Putamen (tissue), 1 donor: ENCODE results near the gene ACTA1.
"Not testable (repeated sequence)": the region's sequence is repeated elsewhere in the genome, so short reads cannot be mapped to it uniquely, and the experiment has no call there.

Source experiments
- DNase-seq: peaks from one replicate; pipeline ENCODE4 v3.0.0-alpha.2; 2016; ENCODE audit warnings: low spot score

The ACTA1 gene

DNA sequence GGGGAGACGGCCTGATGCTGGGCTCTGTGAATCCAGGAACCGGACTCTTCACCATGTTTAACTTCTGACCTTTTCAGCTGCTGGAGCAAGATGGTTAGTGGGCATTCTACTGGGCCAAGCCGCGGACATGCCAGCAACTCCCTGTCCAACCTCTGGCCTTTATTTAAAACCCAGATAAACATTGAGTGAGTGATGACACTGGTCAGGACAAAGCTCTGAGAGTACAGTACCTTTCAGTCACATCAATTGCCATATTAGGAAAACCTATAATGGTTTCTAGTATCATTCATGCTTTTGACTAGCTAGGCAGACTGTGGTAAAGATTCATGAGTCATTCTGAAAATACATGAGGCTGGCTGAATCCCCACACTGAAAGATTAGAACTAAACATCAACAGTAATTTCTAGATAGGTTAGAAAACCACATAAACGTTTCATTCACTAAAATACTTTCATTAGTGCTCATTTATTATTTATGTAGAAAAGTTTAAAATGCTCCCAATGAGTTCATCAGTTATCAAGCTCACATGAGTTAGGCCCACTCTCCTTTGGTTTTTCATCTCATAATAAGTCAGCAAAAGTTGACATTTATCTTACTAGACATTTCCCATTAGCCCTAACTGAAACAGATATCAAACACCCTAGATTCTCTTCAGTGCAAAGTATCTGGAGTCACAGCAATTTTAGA is 7.1 kb upstream of the ACTA1 start:
- no peak for DNase-seq

DNA sequence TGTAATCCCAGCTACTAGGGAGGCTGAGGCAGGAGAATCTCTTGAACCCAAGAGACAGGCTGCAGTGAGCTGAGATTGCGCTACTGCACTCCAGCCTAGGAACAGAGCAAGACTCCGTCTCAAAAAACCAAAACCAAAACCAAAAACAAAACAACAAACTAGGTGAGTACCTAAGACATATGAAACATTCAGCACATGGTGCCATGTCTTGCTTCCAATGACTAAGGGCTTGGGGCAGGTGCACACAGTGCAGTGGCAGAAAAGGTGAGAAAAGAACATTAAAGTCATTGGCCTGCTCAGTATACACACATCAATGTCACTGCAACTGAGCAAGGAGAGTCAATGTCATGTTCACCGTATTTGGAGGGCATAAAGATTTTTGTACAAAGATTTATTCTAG is 4.1 kb upstream of the ACTA1 start:
- no peak for DNase-seq

DNA sequence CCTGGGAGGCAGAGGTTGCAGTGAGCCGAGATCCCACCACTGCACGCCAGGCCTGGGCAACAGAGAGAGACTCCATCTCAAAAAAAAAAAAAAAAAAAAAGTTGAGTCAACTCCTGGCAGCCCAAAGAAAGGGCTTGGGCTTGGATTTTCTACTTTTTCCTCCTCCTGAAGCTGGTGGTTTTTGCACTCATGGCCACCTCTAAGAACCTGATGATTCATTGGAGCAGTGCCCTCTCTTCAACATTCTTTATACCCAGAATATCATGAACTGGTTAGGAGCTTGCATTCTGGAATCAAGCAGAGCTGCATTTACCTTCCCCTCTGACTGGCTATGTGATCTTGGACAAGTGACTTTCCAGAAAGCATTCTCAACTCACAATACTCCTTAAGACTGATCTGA is 3.5 kb upstream of the ACTA1 start:
- DNase-seq, result no peak

DNA sequence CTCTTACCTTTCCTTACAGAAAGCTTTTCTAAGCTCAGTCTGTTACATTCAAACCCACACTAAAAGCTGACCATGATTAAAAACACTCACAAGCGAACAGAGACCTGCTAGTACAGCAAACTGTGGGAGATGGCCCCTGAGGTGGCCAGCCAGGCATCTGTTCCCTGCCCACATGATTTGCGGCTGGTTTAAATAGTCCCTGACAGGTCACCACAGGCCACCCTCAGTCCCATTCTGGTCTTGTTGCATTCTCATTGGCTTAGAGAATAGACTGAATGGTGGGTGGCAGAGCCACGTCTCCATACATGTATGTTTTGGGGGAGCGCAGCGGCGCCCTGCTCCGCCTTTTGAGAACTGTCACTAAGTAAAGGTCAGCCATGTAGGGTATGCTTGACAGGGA is 2.3 kb upstream of the ACTA1 start:
- no peak for DNase-seq

DNA sequence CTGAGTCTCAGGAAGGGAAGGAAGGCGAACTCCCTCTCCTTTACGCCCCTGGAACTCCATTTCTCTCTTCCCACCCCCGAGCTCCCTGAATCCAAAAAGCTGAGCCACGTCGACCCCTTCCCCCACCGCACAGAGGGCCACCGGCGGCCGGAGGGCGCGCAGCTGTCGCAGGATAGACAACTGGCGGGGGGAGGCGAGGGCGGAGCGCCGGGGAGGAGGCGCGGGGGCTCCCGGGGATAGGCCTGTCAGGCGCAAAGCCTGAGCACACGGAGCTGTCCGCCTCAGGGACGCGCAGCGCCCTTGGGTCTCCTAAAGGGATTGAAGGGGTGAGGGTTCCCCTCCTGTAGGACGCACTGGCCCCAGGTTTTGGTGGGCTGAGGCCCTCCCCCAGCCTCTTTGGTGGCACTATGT is 752 bp upstream of the ACTA1 start:
- no peak for DNase-seq

DNA sequence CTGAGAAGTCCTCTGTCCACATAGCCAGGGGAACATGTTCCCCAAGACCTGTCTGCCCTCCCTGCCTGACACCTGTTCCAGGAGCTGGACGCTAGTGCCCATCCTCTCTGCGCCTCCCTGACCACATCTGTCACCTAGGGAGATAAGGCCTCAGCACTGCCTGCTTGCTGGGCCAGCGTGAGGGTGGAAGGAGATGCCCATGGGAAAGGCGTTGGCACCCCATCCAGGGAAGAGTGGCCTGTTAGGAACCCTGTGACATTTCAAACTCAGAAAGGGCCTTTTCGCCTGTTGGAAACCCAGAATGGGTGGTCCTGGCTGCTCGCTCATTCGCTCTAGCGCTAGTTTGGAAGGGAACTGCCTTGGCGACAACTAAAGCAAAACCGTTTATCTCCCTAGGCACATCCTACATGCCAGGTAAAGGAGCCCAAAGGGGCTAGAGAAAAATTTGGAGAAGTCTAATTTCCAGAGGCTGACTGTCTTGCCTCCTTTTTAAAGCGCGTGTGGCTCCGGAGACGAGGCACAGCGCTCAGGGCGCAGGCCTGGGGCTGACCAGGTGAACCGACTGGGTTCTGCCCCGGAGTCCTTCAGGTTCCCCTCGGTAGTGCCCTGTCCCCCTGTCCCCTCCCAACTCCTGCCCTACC is 410 bp downstream of the ACTA1 start:
- DNase-seq, result no peak

DNA sequence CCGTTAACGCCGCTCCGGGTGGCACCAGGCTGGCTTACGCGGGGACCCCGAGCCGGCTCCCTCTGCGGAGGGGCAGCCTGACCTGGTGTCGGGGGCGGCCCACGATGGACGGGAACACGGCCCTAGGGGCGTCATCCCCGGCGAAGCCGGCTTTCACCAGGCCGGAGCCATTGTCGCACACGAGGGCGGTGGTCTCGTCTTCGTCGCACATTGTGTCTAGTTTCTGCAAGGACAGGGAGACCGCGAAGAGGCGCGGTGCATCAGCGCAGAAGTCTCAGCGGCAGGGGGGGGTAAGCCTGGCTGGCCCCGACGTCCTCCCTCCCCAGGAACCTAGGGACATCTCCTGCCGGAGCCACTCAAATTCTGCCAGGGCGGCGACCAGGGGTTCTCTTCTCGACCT is 989 bp downstream of the ACTA1 start:
- no peak for DNase-seq

DNA sequence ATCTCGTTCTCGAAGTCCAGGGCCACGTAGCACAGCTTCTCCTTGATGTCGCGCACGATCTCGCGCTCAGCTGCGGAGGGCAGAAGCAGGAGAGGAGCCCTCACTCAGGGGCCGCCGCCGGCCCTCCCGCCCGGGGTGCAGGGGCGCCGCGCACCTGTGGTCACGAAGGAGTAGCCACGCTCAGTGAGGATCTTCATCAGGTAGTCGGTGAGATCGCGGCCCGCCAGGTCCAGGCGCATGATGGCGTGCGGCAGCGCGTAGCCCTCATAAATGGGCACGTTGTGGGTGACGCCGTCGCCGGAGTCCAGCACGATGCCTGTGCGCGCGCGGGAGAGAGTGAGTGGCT is 1.8 kb downstream of the ACTA1 start:
- no peak for DNase-seq

DNA sequence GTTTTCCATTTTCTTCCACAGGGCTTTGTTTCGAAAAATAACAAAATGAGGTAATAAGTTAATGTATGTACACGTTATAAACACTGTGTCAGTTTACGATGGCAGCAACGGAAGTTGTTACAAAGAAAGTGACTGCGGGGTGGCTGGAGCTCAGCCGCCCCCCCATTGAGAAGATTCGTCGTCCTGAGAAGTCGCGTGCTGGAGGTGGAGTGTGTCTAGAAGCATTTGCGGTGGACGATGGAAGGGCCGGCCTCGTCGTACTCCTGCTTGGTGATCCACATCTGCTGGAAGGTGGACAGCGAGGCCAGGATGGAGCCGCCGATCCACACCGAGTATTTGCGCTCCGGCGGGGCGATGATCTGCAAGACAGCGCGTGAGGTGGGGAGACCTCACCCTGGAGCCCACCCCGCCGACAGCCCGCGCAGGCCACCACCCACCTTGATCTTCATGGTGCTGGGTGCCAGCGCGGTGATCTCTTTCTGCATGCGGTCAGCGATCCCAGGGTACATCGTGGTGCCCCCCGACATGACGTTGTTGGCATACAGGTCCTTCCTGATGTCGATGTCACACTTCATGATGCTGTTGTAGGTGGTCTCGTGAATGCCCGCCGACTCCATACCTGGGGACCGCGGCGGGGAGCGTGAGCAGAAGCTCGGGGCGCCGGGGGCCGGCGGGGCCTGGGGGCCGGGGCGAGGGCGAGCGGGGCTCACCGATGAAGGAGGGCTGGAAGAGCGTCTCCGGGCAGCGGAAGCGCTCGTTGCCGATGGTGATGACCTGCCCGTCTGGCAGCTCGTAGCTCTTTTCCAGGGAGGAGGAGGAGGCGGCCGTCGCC is 2.4 kb downstream of the ACTA1 start:
- no peak for DNase-seq

DNA sequence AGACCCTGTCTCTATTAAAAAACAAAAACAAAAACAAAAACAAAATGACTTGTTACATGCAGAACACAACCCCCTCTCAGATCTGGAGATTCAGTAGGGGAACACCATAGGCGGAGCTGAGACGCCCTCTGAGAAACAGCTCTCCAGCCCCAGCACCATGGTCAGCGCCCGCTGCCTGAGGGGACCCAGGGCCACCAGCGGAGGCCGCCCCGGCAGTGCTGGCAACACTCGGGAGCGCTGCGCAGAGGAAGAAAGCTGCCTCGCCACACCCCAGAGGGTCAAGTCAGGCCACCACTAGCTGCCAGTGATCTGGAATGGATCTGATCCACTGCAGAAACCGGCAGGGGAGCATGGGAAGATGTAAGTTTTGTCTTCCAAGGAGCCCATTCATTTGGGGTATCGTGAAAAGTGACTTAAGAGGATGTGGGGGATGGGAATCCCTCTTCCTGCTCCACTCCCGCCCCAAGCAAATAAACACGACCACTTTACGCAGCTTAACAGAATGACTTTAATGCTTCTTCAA is 3.1 kb downstream of the ACTA1 start:
- DNase-seq, result no peak

DNA sequence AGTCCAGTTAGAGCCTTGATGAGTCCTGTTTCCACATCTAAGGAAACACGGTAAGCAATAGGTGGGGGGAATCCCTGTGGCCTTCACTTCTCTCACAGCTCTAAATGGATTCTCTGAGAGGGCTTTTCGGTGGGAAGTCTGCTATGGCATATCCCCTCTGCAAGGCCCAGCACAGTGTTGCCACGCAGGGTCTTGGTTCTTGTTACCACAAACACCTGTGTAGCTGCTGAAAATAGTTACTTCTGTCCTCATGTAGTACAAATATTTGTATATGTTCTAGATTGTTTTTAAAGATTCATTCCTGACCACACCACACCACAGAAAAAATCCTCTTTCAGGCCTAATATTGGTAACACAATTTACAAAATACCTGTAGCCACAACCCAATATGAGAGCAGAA is 5.6 kb downstream of the ACTA1 start:
- DNase-seq, result no peak

DNA sequence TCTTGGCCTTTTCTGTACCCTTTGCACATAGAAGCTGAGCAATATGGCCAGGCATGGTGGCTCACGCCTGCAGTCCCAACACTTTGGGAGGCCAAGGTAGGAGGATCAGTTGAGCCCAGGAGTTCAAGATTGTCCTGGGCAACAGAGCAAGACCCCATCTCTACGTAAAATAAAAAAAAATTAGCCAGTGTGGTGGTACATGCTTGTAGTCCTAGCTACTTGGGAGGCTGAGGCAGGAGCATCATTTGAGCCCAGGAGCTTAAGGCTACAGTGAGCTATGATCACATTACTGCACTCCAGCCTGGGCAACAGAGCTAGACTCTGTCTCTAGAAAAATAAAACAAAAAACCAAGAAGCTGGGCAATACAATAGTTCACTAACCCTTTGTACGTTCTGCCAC is 6.3 kb downstream of the ACTA1 start:
- DNase-seq, result no peak

DNA sequence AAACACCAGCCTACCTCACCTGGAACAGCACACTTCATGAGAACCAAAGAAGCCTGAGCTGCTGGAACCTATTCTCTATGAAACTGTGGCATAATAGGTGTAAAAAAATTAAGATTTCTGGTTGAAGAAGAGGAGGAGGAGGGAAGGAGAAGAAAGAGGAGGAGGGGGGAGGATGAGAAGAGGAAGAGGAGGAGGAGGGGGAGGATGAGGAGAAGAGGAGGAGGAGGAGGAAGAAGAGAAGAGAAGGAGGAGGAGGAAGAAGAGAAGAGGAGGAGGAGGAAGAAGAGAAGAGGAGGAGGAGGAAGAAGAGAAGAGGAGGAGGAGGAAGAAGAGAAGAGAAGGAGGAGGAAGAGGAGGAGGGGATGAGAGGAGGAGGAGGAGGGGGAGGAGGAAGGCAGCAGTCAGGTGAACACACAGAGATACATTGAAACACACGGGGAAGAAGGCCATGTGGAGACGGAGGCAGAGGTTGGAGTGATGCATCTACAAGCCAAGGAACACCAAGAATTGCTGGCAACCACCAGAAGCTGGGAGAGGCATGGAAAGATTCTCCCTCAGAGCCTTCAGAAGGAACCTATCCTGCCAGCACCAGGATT is 8.2 kb downstream of the ACTA1 start:
- no peak for DNase-seq

DNA sequence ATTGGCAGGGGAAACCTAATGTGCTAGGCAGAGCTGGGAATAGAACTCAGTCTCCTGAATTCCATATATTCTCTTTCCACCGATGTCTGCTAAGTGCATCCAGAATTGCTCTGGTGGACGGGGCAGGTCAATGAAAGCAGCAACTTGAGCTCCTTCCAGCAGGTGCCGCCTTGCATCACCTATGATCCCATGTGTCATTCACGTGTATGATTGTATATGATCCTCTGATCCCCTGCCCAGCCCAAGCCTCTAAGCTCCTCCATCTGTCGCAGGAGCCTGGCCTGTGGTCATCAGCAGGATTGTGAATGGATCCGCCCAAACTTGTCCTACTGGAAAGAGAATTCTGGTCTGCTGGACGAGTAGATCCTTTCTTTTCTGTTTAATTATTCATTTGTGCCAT is 13.1 kb downstream of the ACTA1 start:
- DNase-seq, result no peak

DNA sequence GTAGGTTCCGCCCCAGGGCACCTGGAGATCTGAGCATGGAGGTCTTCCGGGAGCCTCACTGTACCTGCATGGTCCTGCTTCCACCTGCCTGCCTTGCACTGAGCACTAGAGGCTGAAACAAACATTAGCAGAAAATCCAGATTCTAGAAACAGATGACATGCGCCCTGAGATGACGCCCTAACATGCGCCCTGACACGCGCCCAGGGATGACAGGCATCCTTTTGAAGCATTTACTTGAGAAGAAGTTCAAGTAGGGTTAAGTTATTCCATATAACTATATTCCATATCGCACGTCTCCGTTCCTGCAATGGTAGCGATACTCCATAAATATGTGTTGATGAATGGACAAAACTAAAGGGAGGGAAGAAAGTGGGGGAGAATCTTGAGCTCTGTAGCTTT is 13.7 kb downstream of the ACTA1 start:
- no peak for DNase-seq

DNA sequence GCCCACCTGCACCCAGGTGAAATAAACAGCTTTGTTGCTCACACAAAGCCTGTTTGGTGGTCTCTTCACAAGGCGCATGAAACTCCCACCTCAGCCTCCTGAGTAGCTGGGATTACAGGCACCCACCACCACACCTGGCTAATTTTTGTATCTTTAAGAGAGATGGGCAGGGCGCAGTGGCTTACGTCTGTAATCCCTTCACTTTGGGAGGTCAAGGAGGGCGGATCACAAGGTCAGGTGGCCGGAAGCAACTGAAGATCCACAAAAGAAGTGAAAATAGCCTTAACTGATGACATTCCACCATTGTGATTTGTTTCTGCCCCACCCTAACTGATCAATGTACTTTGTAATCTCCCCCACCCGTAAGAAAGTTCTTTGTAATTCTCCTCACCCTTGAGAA is 15.3 kb downstream of the ACTA1 start:
- DNase-seq, result not testable (repeated sequence)

DNA sequence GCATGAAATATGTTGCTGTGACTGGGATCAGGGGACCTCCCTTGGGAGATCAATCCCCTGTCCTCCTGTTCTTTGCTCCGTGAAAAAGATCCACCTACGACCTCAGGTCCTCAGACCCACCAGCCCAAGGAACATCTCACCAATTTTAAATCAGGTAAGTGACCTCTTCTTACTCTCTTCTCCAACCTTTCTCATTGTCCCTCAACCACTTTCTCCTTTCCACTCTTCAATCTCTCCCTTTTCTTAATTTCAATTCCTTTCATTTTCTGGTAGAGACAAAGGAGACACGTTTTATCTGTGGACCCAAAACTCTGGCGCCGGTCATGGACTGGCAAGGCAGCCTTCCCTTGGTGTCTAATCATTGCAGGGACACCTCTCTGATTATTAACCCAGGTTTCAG is 21.1 kb downstream of the ACTA1 start:
- DNase-seq, result not testable (repeated sequence)

DNA sequence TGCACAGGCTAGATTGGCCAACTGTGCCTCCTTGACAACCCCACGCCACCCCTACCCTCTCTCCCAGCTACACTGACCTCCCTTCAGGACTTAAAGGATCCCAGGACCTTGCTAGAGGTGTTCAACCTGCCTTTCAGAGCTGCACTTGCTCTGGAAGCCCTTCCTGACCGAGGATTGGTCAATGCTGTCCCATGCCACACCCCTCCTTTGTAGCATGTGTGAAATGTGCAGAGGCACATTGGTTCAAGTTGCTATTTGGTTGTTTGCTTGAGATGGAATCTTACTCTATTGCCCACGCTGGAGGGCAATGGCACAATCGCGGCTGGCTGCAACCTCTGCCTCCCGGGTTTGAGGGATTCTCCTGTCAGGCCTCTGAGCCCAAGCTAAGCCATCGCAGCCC is 21.8 kb downstream of the ACTA1 start:
- no peak for DNase-seq

DNA sequence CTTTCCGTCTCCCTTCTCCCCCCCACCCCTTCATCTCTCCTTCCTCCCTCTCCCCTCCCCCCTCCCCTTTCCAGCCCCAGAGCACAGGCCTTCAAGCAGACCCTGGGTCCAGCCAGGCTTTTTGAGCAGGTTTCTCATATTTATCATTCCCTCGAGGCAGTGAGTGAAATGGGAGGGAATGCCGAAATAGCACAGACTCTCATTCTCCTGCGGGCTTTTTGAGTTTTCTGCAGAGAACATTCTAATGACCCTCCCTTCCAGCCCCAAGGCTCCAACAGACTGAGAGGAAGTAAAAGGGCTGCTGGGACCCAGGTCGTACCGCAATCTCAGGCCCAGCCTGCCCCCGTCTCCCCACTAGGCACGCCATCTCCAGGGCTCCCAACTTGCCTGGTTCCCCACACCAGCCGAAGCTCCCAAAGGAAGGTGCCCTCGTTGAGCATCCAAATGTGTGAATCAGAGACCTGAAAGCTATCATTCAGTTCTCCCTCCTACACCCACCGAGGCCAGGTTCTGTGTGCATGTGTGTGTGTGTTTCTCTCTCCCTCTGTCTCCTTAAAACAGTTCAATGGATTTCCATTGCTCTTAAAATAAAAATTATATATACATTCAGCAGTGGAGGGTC is 22.3 kb downstream of the ACTA1 start:
- peak; percentile 42 for DNase-seq

DNA sequence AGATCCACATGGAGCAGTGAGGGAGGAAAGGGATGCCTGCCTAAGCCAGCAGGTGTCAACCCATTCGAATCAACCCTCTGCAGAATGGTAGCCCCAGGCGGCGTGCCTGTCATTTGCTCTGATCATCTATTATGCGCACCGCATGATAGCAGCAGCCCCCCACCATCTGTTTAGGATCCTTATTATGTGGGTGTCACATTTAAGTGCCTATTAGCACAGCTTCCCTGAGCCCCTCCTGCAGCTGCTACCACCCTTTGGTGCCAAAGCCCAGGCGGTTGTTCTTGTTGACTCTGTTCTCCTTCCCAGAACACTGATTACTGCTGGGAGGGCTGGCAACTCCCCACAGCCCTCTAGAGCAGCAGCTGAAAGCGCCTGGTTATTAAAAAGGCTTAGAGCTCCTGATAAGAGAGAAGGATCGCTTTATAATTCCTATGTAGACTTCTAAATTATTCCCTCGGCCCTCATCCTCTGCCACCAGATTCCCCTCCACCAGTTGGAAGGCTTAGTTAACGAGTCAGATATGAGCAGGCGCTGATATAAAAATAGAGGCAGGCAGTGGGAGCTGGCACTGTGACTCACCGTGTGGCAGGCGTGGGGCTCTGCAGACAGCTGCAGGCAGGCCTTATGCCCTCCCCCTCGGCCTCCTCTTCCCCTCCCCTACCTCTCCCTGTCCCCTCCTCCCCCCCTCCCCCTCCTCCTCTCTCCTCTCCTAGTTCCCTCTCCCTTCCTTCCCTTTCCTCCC is 23.0 kb downstream of the ACTA1 start:
- DNase-seq, result peak; percentile 86

DNA sequence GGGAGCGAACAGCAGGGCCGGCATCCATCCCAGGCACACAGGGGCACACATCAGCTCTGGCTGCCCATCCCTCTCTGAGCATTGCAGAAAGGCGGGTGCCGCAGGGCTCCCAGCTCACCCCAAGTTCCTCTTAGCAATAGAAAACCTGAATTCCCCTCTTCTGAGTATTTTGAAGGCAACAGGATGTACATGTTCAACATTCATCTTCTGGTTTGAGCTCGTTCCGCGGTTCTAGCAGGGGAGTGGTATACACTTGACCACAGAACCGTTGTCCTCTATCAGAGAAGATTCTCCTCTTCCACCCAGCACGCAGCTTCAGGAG is 23.6 kb downstream of the ACTA1 start:
- no peak for DNase-seq
